ENCODE data around the gene KMO.

DNA sequence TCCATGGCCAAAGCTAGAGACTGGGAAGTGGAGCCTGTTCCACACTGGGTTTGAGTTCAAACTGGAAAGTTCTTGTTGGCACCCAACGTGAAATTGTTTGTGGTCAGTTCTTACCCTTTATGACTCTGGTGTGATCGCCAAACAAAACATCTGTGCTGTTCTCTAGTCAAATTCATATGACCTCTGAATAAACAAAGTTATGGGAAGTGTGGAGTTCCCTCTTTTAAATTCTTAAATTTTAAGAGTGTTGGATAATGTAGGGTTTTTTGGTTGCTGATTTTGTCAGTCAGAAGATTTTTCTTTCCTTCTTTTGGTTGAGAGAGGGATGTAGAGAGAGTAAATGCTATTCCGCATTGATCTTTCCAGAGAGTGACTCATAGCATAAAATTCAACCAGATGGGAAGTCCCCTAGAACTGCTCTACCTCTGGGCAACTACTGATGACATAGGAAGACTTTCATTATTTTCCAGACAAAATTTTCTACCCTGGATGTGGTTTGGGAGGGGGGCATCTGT lies 71.6 kb downstream of the KMO start:
- TF ChIP-seq, protein P1, sequence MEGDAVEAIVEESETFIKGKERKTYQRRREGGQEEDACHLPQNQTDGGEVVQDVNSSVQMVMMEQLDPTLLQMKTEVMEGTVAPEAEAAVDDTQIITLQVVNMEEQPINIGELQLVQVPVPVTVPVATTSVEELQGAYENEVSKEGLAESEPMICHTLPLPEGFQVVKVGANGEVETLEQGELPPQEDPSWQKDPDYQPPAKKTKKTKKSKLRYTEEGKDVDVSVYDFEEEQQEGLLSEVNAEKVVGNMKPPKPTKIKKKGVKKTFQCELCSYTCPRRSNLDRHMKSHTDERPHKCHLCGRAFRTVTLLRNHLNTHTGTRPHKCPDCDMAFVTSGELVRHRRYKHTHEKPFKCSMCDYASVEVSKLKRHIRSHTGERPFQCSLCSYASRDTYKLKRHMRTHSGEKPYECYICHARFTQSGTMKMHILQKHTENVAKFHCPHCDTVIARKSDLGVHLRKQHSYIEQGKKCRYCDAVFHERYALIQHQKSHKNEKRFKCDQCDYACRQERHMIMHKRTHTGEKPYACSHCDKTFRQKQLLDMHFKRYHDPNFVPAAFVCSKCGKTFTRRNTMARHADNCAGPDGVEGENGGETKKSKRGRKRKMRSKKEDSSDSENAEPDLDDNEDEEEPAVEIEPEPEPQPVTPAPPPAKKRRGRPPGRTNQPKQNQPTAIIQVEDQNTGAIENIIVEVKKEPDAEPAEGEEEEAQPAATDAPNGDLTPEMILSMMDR (IDR thresholded peaks at IDR 0.05; ENCODE audit: insufficient read depth, low read depth, low read length) = no peak
- no peak for TF ChIP-seq EZH2 (IDR thresholded peaks at IDR 0.05; ENCODE audit: insufficient read depth, low read length)

Measured in astrocyte (in vitro differentiated cells and primary cell).